ENCODE results near the gene HS3ST6. TPM values are rescaled to one million over a fixed set of nuclear protein-coding genes. Genes with fewer than 3 reads are reported as not detected.
"Not testable (repeated sequence)": the region's sequence is repeated elsewhere in the genome, so short reads cannot be mapped to it uniquely, and the experiment has no call there.

Gene HS3ST6
- total RNA-seq, 4 donors from 2014 or later: 0.54 TPM; not detected in 3

DNA sequence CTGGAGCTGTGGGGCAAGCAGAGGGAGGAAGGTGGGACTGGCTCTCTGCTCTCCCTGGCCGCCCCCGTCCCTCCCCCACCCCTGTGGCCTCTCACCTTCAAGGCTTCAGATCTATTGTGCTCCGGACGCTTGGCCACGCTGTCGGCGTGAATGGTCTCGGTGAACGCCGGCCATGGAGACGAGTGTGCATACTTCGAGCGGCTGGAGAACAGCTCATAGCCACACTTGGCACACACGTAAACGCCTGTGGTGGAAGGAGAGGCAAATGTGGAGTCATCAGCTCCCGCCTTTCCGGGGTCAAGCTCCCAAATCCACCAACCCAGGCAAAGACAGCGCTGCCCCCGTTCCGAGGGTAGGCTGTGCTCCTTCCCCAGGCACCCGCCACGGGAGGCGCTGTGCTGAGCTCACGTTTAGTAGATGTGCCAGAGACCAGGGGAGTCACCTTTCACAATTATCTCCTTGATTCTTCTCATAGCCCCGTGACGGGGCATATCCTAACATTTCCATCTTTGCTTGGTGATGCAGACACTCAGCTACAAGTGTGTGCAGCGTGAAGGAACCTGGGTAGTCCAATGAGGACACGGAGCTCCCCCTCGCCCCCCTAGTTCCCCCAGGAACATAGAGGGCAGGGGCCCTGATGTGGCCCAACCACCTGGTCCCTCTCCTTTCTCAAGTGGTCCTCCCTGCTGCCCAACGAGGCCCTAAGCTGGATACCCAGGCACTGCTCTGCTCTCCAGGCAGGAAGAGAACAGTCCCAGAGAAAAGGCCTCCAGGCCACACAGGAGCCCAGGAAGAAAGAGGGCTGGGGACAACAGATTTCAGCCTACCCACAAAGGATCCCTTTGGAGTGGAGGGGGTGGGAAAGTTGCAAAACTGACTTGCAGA lies 23.2 kb upstream of the HS3ST6 start:
- Histone ChIP-seq H3K9me3 (no peaks in the 10 kb centered on the region), H3K4me1 (peaks cover 8 to 20% of the 10 kb centered on the region in 2 donors), H3K36me3 (peaks cover 0 to 7% of the 10 kb centered on the region in 2 donors), H3K4me3 (replicated peaks in 1 of 3) (no peak overlapping the region), H3K27ac (no peak overlapping the region), H3K27me3 (no peaks in the 10 kb centered on the region)
- DNase-seq: no peak
- WGBS, 2 donors: 85 to 90% methylated on average over 24 to 29 of the region's 30 CpGs
- intact Hi-C loops (cut with DNase I): no loop called here
- TF ChIP-seq, protein P1, sequence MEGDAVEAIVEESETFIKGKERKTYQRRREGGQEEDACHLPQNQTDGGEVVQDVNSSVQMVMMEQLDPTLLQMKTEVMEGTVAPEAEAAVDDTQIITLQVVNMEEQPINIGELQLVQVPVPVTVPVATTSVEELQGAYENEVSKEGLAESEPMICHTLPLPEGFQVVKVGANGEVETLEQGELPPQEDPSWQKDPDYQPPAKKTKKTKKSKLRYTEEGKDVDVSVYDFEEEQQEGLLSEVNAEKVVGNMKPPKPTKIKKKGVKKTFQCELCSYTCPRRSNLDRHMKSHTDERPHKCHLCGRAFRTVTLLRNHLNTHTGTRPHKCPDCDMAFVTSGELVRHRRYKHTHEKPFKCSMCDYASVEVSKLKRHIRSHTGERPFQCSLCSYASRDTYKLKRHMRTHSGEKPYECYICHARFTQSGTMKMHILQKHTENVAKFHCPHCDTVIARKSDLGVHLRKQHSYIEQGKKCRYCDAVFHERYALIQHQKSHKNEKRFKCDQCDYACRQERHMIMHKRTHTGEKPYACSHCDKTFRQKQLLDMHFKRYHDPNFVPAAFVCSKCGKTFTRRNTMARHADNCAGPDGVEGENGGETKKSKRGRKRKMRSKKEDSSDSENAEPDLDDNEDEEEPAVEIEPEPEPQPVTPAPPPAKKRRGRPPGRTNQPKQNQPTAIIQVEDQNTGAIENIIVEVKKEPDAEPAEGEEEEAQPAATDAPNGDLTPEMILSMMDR (IDR thresholded peaks at IDR 0.05): no peak
- no peak for TF ChIP-seq POLR2A (IDR thresholded peaks at IDR 0.05)

DNA sequence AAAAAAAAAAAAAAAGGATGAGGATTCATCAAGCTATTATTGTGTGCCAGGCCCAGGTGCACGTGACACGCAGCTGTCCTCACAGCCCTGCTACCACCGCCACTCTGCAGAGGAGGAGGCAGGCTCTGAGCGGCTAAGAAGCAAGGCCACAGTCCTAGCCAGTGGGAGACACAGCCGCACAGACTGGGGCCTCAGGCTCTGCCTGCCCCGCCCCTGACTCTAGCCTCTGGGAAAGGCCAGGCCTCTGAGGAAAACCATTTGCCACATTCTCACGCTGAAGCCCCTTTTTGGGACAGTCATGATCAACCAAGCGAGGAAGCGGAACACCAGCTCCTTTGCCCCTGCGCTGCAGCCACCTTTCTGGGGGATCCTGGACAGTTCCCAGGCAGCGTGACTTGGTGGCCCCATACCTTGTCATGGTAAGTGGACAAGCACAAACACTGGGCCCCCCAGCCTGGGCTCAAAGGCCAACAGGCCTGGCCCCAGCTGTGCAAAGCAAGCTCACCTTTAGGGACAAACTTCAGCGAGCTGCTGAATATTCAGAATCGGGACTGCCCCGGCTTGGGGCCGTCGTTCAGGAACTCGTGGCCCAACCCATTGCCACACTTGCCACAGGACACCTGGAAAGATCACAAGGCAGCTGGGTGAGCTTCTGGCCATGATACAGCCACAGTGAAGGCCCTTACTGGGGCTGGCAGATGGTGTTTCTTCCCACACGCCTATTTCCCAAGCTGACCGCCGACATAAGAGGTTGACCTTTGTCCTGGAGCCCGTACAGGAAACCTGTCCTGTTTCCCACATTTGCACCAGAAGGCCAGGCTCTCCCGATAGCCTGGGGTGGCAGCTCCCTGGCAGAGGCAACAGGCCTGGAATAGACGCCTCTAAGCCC lies 22.3 kb upstream of the HS3ST6 start:
- H3K27ac ChIP-seq: no peak overlapping the region
- H3K36me3 ChIP-seq: peaks cover 0 to 7% of the 10 kb centered on the region in 2 donors
- no peaks in the 10 kb centered on the region for H3K9me3 ChIP-seq
- no peaks in the 10 kb centered on the region for H3K27me3 ChIP-seq
- intact Hi-C loops (cut with DNase I): no loop called here
- H3K4me1 ChIP-seq: peaks cover 8 to 20% of the 10 kb centered on the region in 2 donors
- DNase-seq: no peak
- WGBS, 2 donors: 93 to 94% methylated on average over 11 to 23 of the region's 23 CpGs
- no peak overlapping the region for H3K4me3 ChIP-seq (replicated peaks in 1 of 3)
- TF ChIP-seq, protein P1 (IDR thresholded peaks at IDR 0.05): no peak
- TF ChIP-seq POLR2A (IDR thresholded peaks at IDR 0.05): no peak

DNA sequence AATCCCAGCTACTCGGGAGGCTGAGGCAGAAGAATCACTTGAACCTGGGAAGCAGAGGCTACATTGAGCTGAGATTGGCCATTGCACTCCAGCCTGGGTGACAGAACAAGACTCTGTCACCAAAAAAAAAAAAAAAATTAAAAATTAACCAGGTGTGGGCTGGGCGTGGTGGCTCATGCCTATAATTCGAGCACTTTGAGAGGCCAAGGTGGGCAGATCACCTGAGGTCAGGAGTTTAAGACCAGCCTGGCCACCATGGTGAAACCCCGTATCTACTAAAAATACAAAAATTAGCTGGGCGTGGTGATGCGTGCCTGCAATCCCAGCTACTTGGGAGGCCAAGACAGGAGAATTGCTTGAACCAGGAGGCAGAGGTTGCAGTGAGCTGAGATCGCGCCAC lies 21.6 kb upstream of the HS3ST6 start:
- H3K27me3 ChIP-seq; H3K9me3 ChIP-seq; H3K4me3 ChIP-seq (replicated peaks in 1 of 3); H3K27ac ChIP-seq; intact Hi-C loops (cut with DNase I); H3K36me3 ChIP-seq; DNase-seq: not testable (repeated sequence)
- 95 to 97% methylated on average over 8 of the region's 8 CpGs for WGBS, 2 donors
- H3K4me1 ChIP-seq: peaks cover 8 to 20% of the 10 kb centered on the region in 2 donors

DNA sequence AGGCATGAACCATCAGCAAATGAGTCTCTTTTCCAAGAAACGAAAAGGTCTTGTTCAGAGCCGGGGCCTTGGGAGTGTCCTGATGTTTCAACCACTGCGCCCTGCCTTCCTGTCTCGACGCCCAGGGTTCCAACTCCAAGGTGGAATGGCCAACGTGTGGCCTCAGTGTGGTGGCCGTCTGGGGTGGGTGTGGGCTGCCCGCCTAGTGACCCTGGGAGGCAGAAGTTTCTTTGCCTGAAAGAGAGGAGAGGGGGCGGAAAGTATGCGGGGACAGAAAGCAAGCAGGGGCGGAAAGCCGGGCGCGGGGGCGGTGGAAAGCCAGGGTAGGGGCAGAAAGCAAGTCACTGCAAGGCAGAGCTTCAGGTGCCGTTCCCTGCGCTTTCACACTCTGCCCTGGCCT lies 20.7 kb upstream of the HS3ST6 start:
- no peaks in the 10 kb centered on the region for H3K27me3 ChIP-seq
- H3K36me3 ChIP-seq: peaks cover 0 to 7% of the 10 kb centered on the region in 2 donors
- TF ChIP-seq, protein P1 (IDR thresholded peaks at IDR 0.05): no peak
- TF ChIP-seq POLR2A (IDR thresholded peaks at IDR 0.05): no peak
- intact Hi-C loops (cut with DNase I): no loop called here
- no peak overlapping the region for H3K4me3 ChIP-seq (replicated peaks in 1 of 3)
- no peak overlapping the region for H3K27ac ChIP-seq
- DNase-seq: no peak
- no peaks in the 10 kb centered on the region for H3K9me3 ChIP-seq
- peaks cover 8 to 20% of the 10 kb centered on the region in 2 donors for H3K4me1 ChIP-seq
- 90 to 95% methylated on average over 16 to 17 of the region's 17 CpGs for WGBS, 2 donors

DNA sequence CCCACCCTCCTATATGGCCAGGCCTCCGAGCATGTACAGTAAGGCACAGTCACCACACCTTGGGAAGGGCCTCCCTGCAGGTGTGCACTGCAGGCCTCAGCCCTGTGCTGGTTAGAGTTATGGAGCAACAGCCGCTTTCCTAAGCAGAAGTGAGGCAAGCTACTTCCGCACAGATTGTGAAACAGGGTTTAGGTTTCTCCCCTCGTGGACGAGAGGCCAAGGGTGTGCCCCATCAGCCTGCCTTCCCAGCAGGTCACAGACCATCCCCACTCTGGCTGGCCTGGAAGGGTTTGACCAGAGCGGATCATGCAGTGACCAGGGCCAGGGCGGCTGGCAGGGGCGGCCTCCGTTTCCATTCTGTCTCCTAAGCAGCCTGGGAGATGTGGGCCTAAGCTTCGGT lies 20.1 kb upstream of the HS3ST6 start:
- H3K9me3 ChIP-seq: no peaks in the 10 kb centered on the region
- TF ChIP-seq POLR2A (IDR thresholded peaks at IDR 0.05): no peak
- TF ChIP-seq, protein P1 (IDR thresholded peaks at IDR 0.05): no peak
- peaks cover 0 to 7% of the 10 kb centered on the region in 2 donors for H3K36me3 ChIP-seq
- peaks cover 8 to 15% of the 10 kb centered on the region in 2 donors for H3K4me1 ChIP-seq
- WGBS, 2 donors: 95 to 99% methylated on average over 10 of the region's 10 CpGs
- intact Hi-C loops (cut with DNase I): no loop called here
- H3K27ac ChIP-seq: no peak overlapping the region
- no peak overlapping the region for H3K4me3 ChIP-seq (replicated peaks in 1 of 3)
- H3K27me3 ChIP-seq: no peaks in the 10 kb centered on the region
- no peak for DNase-seq

Data from thyroid gland (tissue), 4 donors.